Measurements from ENCODE around the gene FGFR2.

DNA sequence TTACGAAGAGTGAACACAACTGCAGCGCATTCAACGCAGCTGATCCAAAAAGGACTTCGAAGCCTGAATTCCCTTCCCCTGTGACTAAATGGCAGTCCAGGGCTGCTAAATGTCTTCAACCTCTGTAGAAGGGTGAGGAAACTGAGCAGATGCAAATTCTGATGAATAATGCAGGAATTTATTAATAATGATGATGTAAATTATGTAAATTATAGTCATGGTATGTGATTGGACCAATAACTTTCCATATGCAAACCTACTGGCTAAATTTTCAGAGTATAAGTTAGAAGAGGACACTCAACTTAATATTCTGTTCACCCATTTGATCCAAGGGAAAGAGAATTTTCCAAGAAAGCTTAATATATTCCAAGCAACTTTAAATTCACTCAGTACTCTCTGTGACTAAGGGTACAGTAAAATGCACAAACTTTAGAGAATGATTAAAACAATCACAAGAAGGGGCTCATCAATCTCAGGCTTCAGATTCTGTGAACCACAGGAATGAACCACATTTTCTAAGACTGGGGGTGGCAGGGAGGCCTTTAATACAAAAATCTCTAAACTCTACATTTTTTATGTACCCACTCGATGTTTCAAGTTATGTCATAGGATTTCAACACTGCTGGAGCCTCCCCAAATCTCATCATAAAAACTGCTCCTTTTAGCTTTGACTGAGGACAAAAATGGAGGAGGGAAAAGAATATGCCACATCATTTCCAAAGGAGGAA, 3.5 kb downstream of the FGFR2 start:
- no peak for TF ChIP-seq EZH2 (IDR thresholded peaks at IDR 0.05; ENCODE audit: borderline replicate concordance, low read length)
- TF ChIP-seq, protein P1, sequence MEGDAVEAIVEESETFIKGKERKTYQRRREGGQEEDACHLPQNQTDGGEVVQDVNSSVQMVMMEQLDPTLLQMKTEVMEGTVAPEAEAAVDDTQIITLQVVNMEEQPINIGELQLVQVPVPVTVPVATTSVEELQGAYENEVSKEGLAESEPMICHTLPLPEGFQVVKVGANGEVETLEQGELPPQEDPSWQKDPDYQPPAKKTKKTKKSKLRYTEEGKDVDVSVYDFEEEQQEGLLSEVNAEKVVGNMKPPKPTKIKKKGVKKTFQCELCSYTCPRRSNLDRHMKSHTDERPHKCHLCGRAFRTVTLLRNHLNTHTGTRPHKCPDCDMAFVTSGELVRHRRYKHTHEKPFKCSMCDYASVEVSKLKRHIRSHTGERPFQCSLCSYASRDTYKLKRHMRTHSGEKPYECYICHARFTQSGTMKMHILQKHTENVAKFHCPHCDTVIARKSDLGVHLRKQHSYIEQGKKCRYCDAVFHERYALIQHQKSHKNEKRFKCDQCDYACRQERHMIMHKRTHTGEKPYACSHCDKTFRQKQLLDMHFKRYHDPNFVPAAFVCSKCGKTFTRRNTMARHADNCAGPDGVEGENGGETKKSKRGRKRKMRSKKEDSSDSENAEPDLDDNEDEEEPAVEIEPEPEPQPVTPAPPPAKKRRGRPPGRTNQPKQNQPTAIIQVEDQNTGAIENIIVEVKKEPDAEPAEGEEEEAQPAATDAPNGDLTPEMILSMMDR (conservative IDR thresholded peaks at IDR 0.05 in 1 of 2, IDR thresholded peaks at IDR 0.05 in 1 of 2; ENCODE audit: extremely low read depth in 1 of 2, insufficient read depth in 1 of 2, low read depth in 1 of 2, low read length in 2 of 2): no peak

Data from mammary epithelial cell (primary cell).